GM18526 (cell line): ENCODE measurements around the gene NUP35.

ENCODE experiments used
- POLR2A ChIP-seq: IDR thresholded peaks from 3 replicates; pipeline ENCODE4 v1.6.1; 2011; ENCODE audit not compliant: insufficient read length; ENCODE audit errors: extremely low read depth

The NUP35 gene

GRCh38 chr2:183123117-183123958, 905 bp upstream of the NUP35 start:
- no peak for TF ChIP-seq POLR2A

DNA sequence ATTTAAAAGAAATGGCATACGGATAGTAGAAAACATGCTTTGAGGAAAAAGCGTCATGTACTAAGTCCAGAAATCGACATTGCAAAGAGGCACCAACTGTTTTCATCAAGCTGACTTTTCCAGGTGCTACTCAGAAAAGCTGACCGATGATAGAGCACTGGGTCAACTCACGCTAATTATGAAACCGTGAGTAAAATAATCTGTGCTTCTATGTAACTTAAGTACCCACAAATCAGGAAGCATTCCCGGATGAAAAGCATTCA, 353 bp upstream of the NUP35 start:
- TF ChIP-seq POLR2A = no peak

DNA sequence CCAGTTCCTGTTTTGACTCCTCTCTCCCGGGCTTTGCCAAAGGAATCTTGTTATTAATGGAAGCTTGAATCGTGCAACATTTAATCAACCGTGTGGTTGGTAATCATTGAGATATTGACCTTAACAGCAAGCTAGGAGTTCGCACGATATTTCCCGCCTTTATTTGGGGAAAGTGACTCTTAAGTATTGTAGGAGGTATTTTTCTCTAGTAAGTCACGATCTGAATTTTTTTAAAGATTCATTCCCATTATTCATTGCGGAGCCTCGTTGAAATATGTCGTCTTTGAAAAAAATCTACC, 663 bp downstream of the NUP35 start:
- TF ChIP-seq POLR2A = no peak

- no peak for TF ChIP-seq POLR2A
Observed at GRCh38 chr2:183125659-183126341, 1.6 kb downstream of the NUP35 start.

DNA sequence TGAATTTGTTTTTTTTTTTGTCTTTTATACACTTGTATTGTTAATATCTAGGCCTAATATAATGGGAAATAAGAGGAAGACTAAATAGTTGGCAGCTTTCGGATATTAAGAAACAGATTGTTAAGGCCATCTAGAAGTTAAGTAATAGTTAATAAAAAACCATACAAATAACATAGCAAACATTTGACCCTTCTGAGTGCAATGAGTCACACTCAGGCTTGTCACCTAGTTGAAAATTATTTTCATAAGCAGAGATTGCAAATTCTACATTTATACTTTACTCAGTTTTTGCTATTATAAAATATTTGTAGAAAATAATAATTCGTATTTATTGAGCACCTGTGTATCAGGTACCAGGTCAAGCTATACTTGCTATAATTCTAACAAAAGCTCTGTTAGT, 2.4 kb downstream of the NUP35 start:
- TF ChIP-seq POLR2A = no peak

DNA sequence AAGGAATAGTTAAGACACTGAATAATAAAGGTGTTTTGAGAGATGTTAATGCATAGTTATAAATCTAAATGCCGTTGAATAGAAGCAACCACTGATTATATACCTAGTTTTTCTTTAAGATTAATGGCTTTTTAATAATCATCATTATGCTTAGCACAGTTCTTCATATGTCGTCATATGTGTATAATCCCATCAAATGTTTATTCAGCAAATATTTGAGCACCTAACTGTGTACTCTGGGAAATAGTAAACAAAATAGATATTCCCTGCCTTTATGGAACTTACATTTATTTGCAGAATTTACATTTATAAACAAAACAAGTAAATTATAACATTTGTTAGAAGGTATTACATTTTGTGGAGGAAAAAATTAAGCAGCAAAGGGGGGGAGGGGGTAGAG, 9.8 kb downstream of the NUP35 start:
- no peak for TF ChIP-seq POLR2A

- TF ChIP-seq POLR2A = no peak
Observed at GRCh38 chr2:183148955-183149354, 24.7 kb downstream of the NUP35 start.

- TF ChIP-seq POLR2A = no peak
Observed at GRCh38 chr2:183149489-183149888, 25.2 kb downstream of the NUP35 start.

DNA sequence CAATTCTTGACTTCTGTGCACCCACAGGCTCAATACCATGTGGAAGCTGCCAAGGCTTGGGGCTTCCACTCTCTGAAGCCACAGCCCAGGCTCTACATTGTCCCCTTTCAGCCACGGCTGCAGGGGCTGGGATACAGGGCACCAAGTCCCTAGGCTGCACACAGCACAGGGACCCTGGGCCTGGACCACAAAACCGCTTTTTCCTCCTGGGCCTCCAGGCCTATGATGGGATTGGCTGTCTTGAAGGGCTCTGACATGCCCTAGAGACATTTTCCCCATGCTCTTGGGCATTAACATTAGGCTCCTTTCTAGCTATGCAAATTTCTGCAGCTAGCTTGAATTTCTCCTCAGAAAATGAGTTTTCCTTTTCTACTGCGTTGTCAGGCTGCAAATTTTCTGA, 29.7 kb downstream of the NUP35 start:
- TF ChIP-seq POLR2A = no peak

DNA sequence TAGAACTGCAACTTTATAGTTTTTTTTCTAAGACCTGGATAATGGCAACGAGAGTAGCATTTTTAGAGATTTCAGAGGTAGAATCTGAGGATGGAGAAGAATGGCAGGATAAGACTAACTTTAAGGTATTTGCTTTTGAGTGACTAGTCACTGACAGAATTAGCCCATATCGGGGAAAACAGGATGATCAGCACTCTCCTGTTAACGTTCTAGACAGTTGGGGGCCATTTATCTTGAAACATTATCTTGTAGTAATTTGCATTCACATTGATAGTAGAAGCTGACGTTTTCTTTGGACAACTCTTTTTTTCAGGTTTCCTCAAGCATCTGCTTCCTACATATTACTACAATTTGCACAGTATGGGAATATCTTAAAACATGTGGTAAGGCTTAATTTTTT, 32.9 kb downstream of the NUP35 start:
- no peak for TF ChIP-seq POLR2A

DNA sequence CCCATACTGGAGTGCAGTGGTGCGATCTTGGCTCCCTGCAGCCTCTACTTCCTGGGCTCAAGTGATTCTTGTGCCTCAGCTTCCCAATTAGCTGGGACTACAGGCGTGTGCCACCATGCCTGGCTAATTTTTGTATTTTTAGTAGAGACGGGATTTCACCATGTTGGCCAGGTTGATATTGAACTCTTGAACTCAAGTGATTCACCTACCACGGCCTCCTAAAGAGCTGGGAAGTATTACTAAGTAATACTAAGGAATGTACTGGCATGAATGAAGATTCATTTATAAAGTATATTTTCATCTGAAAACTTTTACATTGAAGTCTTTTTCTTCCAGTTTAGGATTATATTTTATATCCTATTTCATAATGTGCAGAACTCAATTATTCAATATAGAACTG, 38.1 kb downstream of the NUP35 start:
- no peak for TF ChIP-seq POLR2A

DNA sequence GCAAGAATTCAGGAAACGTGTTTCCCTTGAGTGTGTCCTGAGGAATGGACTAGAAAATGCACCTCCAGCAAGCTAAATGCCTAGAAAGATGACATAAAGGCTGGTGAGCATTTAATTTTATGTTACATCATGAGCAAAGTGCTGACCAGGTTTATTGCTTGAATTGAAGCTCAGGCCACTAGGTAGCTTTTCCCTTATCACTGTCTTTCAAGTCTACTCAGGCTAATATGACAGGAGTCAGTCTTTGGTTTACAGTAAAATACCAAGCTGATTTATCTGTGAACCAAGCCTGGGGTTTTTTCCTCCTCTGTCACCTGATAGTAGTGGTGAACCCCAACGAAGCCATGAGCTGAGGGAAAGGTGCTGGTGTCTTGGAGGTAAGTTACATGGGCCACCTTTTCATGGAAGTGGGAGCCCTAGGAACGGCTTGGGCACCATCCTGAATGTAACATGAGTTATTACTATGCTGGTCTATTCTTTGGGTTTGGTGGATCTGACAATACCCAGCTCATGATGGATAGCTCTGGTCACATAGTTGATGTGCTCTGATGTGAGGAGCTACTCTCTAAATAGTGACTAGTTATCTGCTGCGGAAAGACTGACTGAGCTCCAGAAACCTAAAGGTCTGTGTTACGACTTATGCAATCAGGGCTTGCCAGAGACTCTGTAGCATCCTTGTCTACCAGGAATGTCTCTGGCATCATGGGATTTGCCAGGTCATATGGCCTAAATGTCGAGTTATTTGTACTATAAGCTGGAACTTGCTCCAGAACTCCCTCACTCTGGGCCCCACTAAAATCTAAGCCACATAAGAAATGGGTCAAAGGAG, 39.8 kb downstream of the NUP35 start:
- no peak for TF ChIP-seq POLR2A

DNA sequence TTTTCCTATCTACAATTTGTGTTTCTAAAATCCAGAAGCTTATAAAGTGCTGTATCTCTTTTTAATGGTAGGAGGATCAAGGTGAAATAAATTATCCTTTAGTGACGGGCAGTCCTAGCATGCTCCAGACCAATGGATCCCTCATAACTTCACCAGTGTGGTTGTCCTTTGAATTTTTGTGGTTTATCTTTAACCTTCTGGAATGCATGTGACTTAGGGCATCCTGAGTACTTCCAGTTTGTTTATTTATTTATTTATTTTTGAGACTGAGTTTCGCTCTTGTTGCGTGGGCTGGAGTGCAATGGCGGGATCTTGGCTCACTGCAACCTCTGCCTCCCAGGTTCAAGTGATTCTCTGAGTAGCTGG, 40.4 kb downstream of the NUP35 start:
- no peak for TF ChIP-seq POLR2A

- no peak for TF ChIP-seq POLR2A
Observed at GRCh38 chr2:183166210-183166609, 42.0 kb downstream of the NUP35 start.

- no peak for TF ChIP-seq POLR2A
Observed at GRCh38 chr2:183172220-183172887, 48.1 kb downstream of the NUP35 start.

GRCh38 chr2:183179156-183179555, 54.9 kb downstream of the NUP35 start:
- no peak for TF ChIP-seq POLR2A

DNA sequence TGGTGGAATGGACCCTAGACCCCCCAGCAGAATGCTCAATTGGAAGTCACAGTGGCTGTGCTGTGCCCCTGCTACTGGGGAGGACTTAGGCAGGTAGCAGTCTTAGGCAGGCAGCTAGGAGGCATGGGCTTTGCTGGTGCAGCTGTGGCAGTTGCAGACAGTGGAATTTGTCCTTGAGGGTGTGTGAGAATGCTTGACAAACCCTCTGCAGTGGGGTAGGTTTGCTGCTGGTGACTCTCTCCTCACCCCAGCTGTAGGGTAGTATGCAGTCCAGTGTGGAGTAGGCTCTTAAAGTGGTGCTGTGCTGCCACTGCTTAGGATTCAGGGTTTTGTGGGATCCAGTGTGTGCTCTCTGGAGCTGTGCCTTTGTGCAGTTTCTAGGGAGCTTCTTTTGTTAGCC, 61.3 kb downstream of the NUP35 start:
- no peak for TF ChIP-seq POLR2A

GRCh38 chr2:183186296-183186695, 62.1 kb downstream of the NUP35 start:
- TF ChIP-seq POLR2A = no peak
